ENCODE data around the gene VPS16.

The VPS16 gene

DNA sequence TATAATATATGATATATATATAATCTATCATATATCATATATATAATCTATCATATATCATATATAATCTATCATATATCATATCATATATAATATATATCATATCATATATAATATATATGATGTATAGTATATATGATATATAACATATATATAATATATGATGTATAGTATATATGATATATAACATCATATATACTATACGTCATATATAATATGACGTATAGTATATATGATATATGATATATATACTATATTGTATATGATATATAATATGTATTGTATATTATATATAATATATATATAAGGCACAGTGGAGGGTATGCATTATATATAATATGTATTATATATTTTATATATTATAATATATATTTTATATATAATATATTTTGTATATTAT is 69.4 kb downstream of the VPS16 start:
- DNase-seq: no peak

GRCh38 chr20:2911200-2911599 is 70.7 kb downstream of the VPS16 start:
- DNase-seq: no peak

DNA sequence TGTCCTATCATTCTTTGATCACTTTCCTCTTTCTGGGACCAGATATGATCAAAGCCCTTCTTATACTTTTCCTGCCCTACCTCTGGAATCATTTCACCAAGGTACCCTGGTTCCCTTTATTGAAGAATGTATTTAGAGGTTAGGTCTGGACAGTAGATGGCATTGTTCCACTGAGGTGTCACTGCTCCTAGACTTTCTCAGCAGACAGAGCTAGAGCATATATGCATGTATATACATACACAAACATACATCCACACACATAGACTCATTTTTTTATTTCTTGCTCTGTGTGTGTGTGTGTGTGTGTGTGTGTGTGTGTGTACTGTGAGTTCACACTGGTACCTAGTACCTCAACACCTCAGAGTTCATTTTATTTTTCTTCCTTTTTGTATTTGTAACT is 73.6 kb downstream of the VPS16 start:
- DNase-seq: no peak
